Endothelial cell (in vitro differentiated cells): ENCODE measurements around the gene NIF3L1. TPM values are rescaled to one million over a fixed set of nuclear protein-coding genes. Genes with fewer than 3 reads are reported as not detected.

ENCODE experiments used
- DNase-seq: peaks from one replicate; pipeline ENCODE4 v3.0.0; 2021; ENCODE audit warnings: low spot score
- H3K27ac Mint-ChIP-seq: one replicate; pipeline ENCODE4 v1.8.0; 2021; ENCODE audit warnings: mixed read lengths, inconsistent platforms; ENCODE audit not compliant: unreplicated experiment
- H3K27me3 Mint-ChIP-seq: one replicate; pipeline ENCODE4 v1.8.0; 2021; ENCODE audit warnings: mild to moderate bottlenecking, moderate library complexity, mixed read lengths, inconsistent platforms; ENCODE audit not compliant: unreplicated experiment
- H3K36me3 Mint-ChIP-seq: one replicate; pipeline ENCODE4 v1.8.0; 2021; ENCODE audit warnings: mild to moderate bottlenecking, low read depth, mixed read lengths, inconsistent platforms; ENCODE audit not compliant: unreplicated experiment
- H3K4me1 Mint-ChIP-seq: one replicate; pipeline ENCODE4 v1.8.0; 2021; ENCODE audit warnings: mild to moderate bottlenecking, mixed read lengths, inconsistent platforms; ENCODE audit not compliant: unreplicated experiment
- H3K4me3 Mint-ChIP-seq: one replicate; pipeline ENCODE4 v1.8.0; 2021; ENCODE audit warnings: mild to moderate bottlenecking, mixed read lengths, inconsistent platforms; ENCODE audit not compliant: unreplicated experiment
- H3K9me3 Mint-ChIP-seq: one replicate; pipeline ENCODE4 v1.8.0; 2021; ENCODE audit warnings: mixed read lengths, inconsistent platforms; ENCODE audit not compliant: unreplicated experiment
- CTCF ChIP-seq: fragments of 200-600 bp; sonication (generic); IDR thresholded peaks from one replicate; pipeline ENCODE4 v1.5.0; 2021; ENCODE audit warnings: antibody characterized with exemption; ENCODE audit not compliant: unreplicated experiment
- total RNA-seq: library from RNA; stranded (reverse); fragmentation: NEBNext Ultra II Directional; extraction: Animal tissue kit (Norgen Biotek cat#: 25700); gene quantifications from one replicate; pipeline ENCODE4 v1.2.1, GENCODE V29; 2021; ENCODE audit not compliant: unreplicated experiment

Gene NIF3L1
- total RNA-seq, 1 donor from 2014 or later, result 14.2 TPM

GRCh38 chr2:200861617-200862155 lies 27.5 kb upstream of the NIF3L1 start:
- Mint-ChIP-seq H3K27me3 (peaks cover 21% of the 10 kb centered on the region), H3K9me3 (no peaks in the 10 kb centered on the region), H3K36me3 (peaks cover 57% of the 10 kb centered on the region), H3K27ac (peak overlapping the region; percentile 100), H3K4me3 (peak overlapping the region; percentile 95), H3K4me1 (peaks cover 38% of the 10 kb centered on the region)
- TF ChIP-seq CTCF, result no peak
- DNase-seq, result no peak

- peaks cover 18% of the 10 kb centered on the region for H3K27me3 Mint-ChIP-seq
- no peak for DNase-seq
- H3K36me3 Mint-ChIP-seq, result peaks cover 48% of the 10 kb centered on the region
- H3K4me1 Mint-ChIP-seq, result peaks cover 38% of the 10 kb centered on the region
- H3K4me3 Mint-ChIP-seq, result peak overlapping the region; percentile 95
- no peak for TF ChIP-seq CTCF
- H3K9me3 Mint-ChIP-seq, result no peaks in the 10 kb centered on the region
- H3K27ac Mint-ChIP-seq, result peak overlapping the region; percentile 100
Observed at GRCh38 chr2:200862532-200863000, 26.6 kb upstream of the NIF3L1 start.

- no peak for DNase-seq
- Mint-ChIP-seq H3K36me3 (peaks cover 36% of the 10 kb centered on the region), H3K27ac (peak overlapping the region; percentile 100), H3K27me3 (peaks cover 17% of the 10 kb centered on the region), H3K9me3 (no peaks in the 10 kb centered on the region), H3K4me3 (peak overlapping the region; percentile 95), H3K4me1 (peaks cover 31% of the 10 kb centered on the region)
- TF ChIP-seq CTCF, result no peak
Observed at GRCh38 chr2:200863782-200864175, 25.4 kb upstream of the NIF3L1 start.

GRCh38 chr2:200864176-200865034 lies 24.8 kb upstream of the NIF3L1 start, which contains the start of gene CLK1:
Gene CLK1 (minus strand): TSS chr2:200864658. CDS start chr2:200861862, 2,796 bp downstream.
- peak; percentile 94 for DNase-seq
- H3K27me3 Mint-ChIP-seq, result peaks cover 17% of the 10 kb centered on the region
- TF ChIP-seq CTCF, result no peak
- peak within 1 kb of the TSS; percentile 100 for H3K27ac Mint-ChIP-seq
- H3K4me3 Mint-ChIP-seq, result peak within 1 kb of the TSS; percentile 95
- H3K36me3 Mint-ChIP-seq, result peaks cover 31% of the 10 kb centered on the region
- H3K4me1 Mint-ChIP-seq, result peaks cover 29% of the 10 kb centered on the region
- no peaks in the 10 kb centered on the region for H3K9me3 Mint-ChIP-seq

- no peak for TF ChIP-seq CTCF
- no peak for DNase-seq
- Mint-ChIP-seq H3K36me3 (peaks cover 3% of the 10 kb centered on the region), H3K9me3 (no peaks in the 10 kb centered on the region), H3K4me1 (peaks cover under 1% of the 10 kb centered on the region), H3K4me3 (no peak overlapping the region), H3K27me3 (peaks cover 12% of the 10 kb centered on the region), H3K27ac (no peak overlapping the region)
Observed at GRCh38 chr2:200869014-200869413, 20.2 kb upstream of the NIF3L1 start.
